Left forelimb (tissue), 1 donor: ENCODE results near the gene KAT2B.
"Not testable (repeated sequence)": the region's sequence is repeated elsewhere in the genome, so short reads cannot be mapped to it uniquely, and the experiment has no call there.

Experiments used
- DNase-seq: peaks from one replicate; pipeline ENCODE4 v3.0.0-alpha.2; 2018; ENCODE audit warnings: low spot score

Gene KAT2B

DNA sequence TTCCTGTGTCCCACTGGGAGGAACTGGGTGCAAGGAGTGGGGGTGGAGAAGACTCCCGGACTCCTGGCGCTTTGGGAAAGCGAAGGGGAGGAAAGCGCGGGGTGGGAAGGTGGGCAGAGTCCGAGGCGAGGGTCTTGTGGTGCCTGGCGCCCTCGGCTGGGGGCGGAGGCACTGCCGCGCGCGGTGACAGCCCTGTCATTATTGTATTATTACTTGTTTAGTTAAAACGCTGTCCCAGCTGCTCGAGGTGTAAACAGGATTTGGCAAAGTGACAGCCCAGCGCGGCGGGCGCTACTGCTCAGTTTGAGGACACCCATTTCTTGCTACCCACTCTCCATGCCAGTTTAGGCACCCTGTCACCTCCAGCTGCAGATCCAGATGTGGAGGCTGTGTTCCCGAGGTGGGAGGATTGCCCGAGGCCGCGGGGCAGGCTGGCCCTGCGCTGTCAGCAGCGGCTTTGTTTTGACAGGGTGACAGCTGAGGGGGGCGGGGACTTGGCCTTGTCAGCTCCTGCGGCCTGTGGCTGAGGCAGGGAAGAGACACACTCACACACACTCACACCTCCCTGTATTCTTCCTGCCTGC, 1.0 kb downstream of the KAT2B start:
- DNase-seq = peak; percentile 90

DNA sequence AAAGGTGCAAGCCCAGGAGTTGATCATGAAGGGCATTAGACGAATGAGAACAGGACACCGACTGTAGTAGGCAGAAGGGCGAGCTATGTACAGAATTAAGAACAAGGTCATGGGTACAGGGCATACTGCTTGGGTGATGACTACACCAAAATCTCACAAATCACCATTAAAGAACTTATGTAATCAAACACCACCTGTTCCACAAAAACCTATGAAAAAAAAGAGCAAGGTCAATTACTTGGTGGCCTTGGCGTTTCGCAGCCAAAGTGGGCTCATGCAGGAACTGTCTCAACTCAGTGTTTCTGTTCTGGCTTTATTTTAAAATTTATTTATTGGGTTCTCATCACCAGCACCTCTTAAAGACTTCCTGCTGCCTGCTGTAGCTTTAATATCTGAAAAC, 2.1 kb downstream of the KAT2B start:
- DNase-seq = no peak

DNA sequence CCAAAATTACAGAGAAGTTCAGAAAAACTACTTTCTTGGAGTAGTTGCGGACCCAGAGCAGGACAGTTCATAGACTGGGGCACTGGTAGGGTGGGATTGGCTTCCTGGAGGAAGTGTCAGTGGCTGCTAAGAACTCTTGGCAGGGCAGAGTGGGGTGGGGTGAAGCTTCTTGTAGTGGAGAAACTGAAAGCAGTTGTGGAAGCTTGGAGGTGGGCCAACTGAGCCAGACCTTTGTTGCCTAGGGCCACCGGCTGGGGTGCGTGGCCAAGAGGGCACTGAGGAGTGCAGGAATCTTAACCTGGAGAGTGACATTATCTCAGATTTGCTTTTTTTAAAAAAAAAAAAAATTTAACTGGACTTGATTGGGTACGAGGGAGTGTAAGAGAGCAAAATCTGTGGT, 3.1 kb downstream of the KAT2B start:
- DNase-seq = no peak

DNA sequence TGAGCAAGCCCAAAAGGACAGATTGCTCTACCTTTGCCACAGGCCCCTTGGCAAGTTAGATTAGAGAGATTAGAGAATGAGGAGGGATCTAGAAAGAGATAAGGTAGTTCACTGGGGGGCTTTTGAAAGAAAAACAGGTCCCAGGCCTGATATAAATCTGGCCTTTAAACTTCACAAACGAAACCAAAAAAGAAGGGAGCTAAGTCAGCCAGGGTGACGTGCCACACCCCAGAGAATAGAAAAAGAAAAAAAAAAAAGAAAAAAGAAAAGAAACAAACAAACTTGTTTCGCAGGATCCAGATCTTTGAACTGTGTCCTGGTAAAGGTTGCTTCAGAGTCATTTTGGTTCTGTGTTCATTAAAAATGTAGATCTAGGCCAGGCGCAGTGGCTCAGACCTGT, 3.6 kb downstream of the KAT2B start:
- DNase-seq = no peak

DNA sequence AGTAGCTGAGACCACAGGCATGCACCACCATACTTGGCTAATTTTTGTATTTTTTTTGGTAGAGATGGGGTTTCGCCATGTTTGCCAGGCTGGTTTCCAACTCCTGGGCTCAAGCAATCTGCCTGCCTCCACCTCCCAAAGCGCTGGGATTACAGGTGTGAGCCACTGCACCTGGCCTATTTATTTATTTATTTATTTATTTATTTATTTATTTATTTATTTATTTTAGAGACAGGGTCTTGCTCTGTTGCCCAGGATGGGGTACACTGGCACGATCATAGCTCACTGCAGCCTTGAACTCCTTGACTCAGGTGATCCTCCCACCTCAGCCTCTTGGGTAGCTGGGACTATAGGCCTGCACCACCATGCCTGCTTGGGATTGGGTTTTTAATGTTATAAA, 4.9 kb downstream of the KAT2B start:
- DNase-seq = not testable (repeated sequence)

DNA sequence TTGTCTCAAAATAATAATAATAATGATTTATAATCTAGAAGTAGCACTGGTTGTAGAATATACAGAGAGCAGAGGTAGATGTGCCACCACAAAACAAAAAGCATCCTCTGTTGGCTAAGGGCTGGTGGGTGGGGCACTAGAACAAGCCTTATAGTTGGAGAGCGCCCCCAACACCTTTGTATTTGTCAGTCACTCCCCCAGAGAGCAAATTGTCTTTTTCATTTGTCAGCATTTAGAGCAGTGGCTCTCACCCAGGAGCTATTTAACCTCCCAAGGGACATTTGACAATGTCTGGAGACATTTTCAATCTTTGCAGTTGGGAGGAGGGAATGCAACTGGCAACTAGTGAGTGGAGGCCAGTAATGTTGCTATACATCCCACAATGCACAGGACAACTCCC, 6.3 kb downstream of the KAT2B start:
- DNase-seq = no peak

DNA sequence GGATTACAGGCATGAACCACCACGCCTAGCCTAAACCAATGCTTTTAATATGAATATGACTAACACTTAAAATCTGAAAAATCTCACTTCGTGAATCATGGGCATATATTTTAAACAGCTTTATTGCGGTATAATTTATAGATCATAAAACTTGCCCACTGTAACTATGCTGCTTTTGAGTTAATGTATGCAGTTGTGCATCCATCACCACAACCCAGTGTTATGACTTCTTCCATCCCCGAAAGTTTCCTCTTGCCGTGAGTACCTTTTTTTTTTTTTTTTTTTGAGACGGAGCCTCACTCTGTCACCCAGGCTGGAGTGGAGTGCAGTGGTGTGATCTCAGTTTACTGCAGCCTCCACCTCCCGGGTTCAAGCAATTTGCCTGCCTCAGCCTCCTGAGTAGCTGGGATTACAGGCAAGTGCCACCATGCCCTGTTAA, 7.1 kb downstream of the KAT2B start:
- no peak for DNase-seq

DNA sequence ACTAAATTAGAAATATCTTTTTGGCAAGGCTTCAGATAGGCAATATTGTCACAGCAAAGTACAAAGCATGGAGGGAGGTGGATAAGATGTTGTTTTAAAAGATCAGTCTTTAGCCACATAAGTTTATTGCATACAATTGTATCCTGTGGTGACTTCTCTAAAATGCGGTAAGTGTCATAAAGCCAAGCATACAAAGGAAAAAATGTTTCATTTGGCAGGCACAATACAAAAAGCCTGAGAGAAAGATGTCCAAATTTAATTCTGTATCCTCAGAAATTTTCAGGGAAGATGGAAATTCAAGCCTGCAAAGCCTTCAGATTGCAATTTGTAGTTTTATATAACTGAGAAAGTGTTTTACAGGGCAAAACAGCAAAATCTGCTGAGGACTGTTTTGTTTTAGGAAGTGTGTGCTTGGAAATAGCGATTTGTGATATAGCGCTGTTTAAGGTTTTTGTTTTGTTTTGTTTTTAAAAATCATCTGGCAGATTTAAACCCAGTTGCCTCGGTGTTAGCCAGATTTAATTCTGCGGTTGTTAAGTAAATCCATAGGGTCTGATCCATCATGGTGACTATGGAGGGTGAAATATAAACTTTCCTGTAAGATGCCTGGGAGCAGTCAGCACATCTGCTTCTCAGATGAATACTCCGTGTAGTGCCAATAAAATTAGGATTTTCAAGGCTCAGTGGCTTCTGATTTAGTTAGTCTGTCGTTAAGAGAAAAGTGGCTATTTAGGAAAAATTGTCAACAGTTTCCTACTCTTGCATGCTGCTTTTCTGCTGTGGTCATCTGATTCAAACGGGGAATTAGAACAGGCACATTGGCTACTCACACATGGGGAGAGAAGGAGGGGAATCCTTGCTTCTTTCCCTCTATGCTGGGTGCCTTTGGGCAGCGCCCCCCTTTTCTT, 8.0 kb downstream of the KAT2B start:
- DNase-seq = no peak

DNA sequence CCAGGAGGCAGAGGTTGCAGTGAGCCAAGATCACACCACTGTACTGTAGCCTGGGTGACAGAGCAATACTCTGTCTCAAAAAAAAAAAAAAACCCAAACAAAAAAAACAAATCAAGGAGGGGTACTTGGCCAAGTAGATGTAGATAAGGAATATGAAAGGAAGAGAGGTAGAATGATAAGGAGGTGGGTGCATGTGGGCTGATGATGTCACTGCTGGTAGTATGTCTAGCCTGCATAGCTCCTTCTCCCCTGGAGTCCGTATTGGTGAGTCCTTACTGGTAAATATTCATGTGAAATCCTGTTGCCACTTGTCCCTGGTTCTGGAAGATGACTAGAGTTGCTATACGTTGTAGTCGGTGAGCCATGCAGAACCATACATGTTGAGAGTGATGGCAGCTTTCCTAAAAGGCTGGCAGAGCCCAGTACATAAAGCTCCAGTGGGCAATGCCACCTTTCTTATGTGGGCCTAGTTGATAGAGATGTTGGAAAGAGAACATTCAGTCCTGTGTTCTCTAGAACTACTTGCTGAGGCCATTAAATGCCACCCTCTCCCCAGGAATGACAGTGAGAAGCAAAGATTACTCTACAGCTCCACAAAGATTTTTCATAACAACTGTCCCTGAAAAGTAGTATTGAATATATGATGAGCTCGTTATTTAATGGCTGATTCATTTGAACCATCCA, 11.0 kb downstream of the KAT2B start:
- no peak for DNase-seq

DNA sequence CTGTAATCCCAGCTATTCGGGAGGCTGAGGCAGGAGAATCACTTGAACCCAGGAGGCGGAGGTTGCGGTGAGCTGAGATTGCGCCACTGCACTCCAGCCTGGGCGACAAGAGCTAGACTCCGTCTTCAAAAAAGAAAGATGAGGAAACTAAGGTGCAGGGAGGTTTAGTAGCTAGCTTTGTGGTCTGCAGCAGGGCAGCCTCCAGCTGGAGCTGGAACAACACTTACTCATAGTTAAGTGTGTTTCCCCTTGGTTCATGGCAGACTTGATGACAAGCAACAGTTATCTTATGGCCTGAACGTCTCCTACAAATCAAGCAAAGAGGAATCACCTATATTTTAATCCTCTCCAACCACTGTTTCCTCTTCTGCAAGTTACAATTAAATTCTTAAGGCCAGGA, 12.6 kb downstream of the KAT2B start:
- DNase-seq = no peak

DNA sequence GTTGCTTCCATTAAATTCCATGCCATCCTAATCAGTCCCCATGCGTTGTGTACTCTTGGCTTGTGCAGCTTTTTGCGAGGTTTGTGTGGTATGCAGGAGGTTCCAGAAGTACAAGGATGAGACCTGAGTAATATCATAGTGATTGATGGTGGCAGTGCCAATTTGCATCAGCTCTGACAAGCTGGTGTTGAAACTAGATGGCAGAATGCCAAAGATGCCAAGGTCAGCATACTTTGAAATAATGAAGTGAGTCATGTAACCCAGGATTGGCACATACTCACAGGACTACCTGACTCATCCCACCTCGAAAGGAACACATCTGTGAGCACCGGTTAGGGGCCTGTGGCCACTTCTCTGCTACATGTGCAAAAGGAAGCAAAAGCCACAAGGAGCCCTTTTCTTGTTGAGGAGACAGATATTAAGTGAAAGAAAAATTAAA, 14.3 kb downstream of the KAT2B start:
- DNase-seq = no peak

DNA sequence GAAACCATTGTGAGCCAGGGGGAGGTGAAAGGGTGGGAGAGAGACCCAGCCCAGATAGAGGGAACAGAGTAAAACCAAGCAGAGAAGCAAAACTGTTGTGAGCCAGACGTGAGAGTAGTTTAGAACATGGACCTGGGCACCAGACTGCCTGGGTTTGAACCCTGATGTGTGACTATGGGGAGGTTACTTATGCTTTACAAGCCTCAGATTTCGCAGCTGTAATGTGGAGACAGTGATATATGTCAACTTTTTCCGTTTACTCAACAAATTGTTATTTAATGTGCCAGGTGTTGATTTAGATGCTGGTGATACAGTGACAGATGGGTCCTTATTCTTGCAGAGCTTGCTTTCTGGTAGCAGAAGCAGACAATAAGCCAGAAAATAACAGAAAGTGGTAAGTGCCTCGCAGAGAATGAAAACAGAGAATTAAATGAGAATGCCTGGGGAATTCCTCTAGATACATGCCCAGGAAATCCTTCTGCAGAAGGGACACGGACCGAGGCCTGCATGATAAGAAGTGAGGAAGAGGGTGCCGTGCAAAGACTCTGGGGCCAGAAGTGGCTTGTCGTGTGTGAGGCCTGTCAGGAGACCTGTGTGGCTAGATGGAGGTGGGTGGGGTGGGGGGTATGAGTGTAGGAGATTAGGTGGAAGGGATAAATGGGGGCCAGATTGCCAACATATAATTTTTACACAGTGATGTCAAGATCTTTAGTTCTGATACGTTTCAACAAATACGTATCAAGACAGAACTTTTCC, 15.0 kb downstream of the KAT2B start:
- no peak for DNase-seq

DNA sequence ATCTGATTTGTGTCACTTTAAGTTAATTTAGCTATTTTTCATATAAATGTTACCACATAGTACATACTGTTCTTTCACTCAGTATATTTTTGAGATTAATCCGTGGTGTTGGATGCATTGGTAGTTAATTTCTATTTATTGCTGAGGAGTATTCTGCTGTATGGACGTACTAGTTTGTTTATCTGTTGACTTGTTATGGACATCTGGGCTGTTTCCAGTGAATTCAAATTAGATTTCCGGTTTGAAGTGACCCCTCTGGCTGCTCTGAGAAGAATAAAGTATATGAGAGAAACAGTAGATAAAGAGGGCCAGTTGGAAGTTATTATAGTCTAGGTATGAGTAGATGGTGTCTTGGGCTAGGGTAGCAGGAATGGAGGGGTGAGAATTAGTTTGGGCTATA, 15.6 kb downstream of the KAT2B start:
- no peak for DNase-seq

DNA sequence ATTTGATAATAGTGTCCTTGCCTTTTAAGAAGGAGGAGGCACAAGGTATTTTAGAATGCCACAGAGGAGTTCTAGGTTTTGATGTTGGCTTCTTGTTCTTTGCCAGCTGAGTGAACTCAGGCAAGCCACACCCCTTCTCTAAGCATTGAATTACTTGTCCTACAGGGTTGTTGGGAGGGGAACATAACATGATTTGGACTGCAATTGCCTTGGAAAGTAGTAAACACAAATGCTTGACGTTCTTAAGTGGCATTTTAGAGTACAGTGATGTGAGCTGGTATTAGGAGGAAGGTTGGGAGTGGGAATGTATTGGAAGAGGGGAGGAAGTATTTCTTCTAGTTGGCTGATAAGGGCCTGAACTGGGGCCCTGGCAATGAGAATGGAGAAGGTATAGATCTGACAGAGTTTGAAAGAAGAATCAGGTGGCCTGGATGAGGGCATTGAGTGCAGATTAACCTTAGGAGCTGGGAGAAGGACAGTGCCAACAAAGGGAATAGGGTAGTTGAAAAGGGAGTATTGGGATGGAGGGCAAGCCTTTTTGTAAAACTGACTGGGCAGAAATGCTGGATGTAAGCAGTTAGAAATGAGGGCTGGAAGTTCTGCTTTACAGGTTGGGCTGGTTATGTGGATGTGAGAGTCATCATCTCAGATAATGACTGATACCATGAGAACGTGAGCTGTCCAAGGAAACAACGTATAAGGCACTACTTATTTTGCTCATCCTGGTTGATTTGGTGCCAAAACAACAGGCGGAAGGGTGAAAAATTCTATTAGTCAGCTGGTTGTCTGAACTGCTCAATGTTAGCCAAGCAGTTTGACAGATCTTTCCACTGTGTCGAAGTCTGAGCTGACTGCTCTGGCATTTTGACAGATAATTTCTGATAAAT, 16.7 kb downstream of the KAT2B start:
- DNase-seq = no peak

DNA sequence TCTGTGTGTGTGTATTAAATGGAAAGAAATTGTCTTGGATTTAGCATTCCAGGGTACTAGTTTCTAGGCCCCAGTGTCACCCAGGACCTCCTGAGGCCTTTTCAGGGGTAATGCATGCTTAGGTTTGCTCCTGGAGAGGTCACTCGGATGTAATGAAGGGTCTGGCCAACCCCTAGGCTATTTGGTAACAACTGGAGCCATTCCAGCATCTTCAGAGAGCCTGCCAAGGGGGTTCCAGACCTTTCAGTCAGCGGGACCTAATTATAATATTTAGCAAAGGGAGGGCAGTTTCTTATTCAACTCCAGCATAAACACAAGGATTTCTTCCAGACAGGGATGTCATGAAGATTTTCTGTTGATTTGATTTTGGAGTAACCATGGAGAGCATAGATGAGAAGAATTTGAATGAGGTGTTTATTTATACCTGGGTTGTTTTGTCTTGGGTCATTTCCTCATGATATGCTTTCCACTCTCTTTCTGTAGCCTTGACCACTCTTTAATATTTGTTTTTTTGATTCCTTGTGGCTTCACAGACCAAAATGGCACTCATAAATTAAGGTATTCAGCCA, 17.4 kb downstream of the KAT2B start:
- DNase-seq = no peak

DNA sequence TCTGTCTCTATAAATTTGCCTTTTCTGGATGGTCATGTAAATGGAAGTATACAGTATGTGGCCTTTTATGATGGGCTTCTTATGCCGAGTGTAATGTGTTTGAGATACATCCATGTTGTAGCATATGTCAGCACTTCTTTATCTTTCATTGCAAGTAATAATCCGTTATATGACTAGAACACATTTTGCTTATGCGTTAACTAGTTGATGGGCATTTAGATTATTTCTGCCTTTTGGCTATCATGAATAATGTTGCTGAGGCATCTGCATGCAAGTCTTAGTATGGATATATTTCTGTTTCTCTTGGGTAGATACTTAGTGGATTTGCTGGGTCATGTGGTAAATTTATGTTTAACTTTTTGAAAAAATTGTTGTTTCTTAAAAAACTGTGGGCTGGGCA, 19.7 kb downstream of the KAT2B start:
- no peak for DNase-seq

DNA sequence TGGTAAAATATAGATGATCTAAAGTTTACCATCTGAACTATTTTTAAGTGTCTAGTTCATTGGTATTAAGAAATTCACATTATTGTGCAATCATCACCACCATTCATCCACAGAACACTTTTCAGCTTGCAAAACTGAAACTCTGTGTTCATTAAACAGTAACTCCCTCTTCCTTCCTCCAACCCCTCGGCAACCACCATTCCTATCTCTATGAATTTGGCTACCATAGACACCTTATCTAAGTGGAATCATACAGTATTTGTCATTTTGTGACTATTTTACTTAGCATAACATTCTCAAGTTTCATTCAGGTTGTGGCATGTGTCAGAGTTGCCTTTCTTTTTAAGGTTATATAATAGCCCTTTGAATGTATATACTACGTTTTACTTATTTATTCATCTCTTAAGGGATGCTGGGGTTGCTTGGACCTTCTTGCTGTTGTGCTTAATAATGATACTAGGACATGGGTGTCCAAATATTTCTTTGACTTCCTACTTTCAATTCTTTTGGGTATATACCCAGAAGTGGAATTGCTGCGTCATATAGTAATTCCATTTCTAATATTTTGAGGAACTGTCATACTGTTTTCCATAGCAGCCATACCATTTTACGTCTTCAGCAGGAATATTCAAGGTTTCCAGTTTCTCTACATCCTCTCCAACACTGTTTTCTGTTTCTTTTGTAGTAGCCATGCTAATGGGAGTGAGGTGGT, 20.9 kb downstream of the KAT2B start:
- no peak for DNase-seq

DNA sequence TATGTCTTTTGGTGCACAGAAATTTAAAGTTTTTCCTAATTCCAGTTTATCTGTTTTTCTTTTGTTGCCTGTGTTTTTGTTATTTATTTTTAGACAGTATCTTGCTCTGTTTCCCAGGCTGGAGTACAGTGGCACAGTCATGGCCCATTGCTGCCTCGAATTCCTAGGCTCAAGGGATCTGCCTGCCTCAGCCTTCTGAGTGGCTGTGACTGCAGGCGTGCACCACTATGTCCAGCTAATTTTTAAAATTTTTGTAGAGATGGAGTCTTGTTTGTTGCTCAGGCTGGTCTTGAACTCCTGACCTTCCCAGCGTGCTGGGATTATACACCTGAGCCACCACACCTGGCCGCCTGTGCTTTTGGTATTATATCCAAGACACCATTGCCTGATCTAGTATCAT, 22.8 kb downstream of the KAT2B start:
- DNase-seq = no peak

DNA sequence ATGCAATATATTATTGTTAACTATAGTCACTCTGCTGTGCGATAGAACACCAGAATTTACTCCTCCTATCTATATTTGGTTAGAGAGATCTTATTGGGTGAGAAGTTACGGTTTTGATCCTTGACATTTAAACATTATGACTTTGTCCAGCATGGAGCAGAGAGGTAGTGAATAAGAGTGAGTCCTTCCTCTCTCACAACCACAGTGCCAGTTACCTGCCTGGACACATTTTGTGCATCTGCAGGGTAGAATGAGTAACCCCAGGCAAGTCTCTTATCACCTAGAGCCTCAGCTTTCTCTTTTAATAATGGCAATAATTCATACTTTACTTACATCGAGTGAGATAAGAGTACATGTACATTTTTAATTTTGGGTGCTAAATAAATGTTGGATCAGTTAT, 24.1 kb downstream of the KAT2B start:
- DNase-seq = no peak
